Sigmoid colon (tissue), 4 donors: ENCODE results near the gene SPTBN2.

ENCODE experiments used
- EP300 ChIP-seq, 4 donors: sonication (generic); formaldehyde crosslinking; IDR thresholded peaks; one replicate each; pipeline ENCODE4 v1.6.1; 2017; ENCODE audit warnings: antibody characterized with exemption in 4 of 4
- POLR2A ChIP-seq, 2 donors: fragments of 450-650 bp; IDR thresholded peaks; one replicate each; pipeline ENCODE4 v1.6.1; 2016; ENCODE audit warnings: antibody characterized with exemption in 2 of 2, mild to moderate bottlenecking in 2 of 2, moderate library complexity in 2 of 2
- POLR2AphosphoS5 ChIP-seq, 4 donors: sonication (generic); formaldehyde crosslinking; IDR thresholded peaks; one replicate each; pipeline ENCODE4 v1.6.1; 2017; ENCODE audit warnings: antibody characterized with exemption in 4 of 4
- TF ChIP-seq, protein P1 (sequence below), 4 experiments: fragments of 450-650 bp in 3 of 4; fragments of 200-600 bp in 1 of 4; IDR thresholded peaks; one replicate each; pipeline ENCODE4 v1.5.1; 2016 to 2019; ENCODE audit warnings: antibody characterized with exemption in 4 of 4, mild to moderate bottlenecking in 3 of 4, moderate library complexity in 2 of 4

DNA sequence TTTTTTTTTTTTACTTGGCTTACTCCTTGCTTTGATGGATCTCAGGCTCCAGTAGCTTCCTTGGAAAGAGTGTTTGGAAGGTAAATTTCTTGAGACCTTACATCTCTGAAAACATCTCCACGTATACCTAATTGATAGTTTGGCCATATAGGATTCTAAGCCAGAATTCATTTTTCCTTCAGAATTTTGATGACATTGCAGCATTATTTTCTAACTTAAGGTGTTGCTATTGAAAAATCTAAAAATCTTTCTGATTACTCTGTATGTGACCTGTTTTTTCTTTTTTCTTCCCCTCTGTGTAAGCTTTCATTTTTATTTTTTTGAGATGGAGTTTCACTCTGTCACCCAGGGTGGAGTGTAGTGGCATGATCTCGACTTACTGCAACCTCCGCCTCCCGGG lies 23.1 kb upstream of the SPTBN2 start:
- TF ChIP-seq, protein P1, sequence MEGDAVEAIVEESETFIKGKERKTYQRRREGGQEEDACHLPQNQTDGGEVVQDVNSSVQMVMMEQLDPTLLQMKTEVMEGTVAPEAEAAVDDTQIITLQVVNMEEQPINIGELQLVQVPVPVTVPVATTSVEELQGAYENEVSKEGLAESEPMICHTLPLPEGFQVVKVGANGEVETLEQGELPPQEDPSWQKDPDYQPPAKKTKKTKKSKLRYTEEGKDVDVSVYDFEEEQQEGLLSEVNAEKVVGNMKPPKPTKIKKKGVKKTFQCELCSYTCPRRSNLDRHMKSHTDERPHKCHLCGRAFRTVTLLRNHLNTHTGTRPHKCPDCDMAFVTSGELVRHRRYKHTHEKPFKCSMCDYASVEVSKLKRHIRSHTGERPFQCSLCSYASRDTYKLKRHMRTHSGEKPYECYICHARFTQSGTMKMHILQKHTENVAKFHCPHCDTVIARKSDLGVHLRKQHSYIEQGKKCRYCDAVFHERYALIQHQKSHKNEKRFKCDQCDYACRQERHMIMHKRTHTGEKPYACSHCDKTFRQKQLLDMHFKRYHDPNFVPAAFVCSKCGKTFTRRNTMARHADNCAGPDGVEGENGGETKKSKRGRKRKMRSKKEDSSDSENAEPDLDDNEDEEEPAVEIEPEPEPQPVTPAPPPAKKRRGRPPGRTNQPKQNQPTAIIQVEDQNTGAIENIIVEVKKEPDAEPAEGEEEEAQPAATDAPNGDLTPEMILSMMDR (IDR thresholded peaks at IDR 0.05): no peak
- TF ChIP-seq POLR2AphosphoS5 (IDR thresholded peaks at IDR 0.05) (no peak), POLR2A (IDR thresholded peaks at IDR 0.05) (no peak), EP300 (IDR thresholded peaks at IDR 0.05) (no peak)
